ENCODE results near the gene PTH2R.

The PTH2R gene

GRCh38 chr2:208406474-208407451, at the start of gene PTH2R:
TSS of gene PTH2R (plus strand) at chr2:208406792. CDS start at chr2:208407044, 252 bp downstream.
- Mint-ChIP-seq H3K27me3 (peaks cover 56% of the 10 kb centered on the region), H3K4me3 (peak within 1 kb of the TSS; percentile 57)

GRCh38 chr2:208356846-208357574, 49.6 kb upstream of the PTH2R start:
- Mint-ChIP-seq H3K4me3 (no peak overlapping the region), H3K4me1 (ENCODE audit: low read depth) (peaks cover 4% of the 10 kb centered on the region), H3K27ac (peak overlapping the region; percentile 58), H3K9me3 (ENCODE audit: low read depth) (no peaks in the 10 kb centered on the region), H3K36me3 (peaks cover 15% of the 10 kb centered on the region), H3K27me3 (no peaks in the 10 kb centered on the region)

More at GRCh38 chr2:208406474-208407451, at the start of gene PTH2R:
- Mint-ChIP-seq H3K9me3 (ENCODE audit: low read depth) (no peaks in the 10 kb centered on the region), H3K4me1 (ENCODE audit: low read depth) (peaks cover 10% of the 10 kb centered on the region), H3K27ac (no peak within 1 kb of the TSS), H3K36me3 (no peaks in the 10 kb centered on the region)

DNA sequence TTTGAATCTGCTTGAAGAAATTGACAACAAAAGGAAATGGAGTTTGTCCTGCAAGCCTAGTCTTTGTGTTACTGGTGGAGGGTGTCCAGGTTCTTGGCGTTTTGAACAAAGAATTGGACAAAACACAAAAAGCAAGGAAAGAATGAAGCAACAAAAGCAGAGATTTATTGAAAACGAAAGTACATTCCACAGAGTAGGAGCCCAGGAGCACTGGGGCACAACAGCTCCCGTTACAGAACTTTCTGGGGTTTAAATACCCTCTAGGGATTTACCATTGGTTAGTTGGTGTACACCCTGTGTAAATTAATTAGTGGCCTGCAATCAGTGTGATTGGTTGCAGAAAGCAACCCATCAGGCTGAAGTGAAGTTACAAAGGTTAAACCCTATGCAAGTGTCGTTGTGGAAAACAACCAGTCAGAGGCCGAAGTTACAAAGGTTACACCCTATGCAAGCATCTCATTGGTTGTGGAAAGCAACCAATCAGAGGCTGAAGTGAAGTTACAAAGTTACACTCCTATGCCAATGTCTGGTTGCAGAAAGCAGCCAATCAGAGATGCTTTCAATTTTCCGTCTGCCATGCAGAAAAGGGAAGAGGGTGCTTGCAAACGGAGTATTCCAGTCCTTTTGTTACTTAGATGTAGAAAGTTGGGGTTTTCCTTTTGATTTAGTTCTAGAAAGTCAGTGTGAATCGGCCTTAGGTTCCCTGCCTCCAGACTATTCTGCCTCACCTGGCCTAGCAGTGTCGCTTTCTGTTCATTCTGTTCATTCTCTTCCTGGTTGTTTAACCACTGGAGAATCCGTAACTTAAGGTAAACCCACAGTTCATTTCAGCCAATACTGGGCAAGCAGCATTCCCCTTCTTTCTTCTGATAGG, 47.6 kb upstream of the PTH2R start:
- Mint-ChIP-seq H3K36me3 (peaks cover 10% of the 10 kb centered on the region), H3K27me3 (no peaks in the 10 kb centered on the region), H3K4me3 (no peak overlapping the region), H3K4me1 (ENCODE audit: low read depth) (peaks cover 5% of the 10 kb centered on the region), H3K9me3 (ENCODE audit: low read depth) (no peaks in the 10 kb centered on the region), H3K27ac (no peak overlapping the region)

- no peak overlapping the region for H3K27ac Mint-ChIP-seq
These were observed 47.0 kb upstream of the PTH2R start for GRCh38 chr2:208359632-208359986.

GRCh38 chr2:208360259-208361076, 46.1 kb upstream of the PTH2R start:
- Mint-ChIP-seq H3K27ac (no peak overlapping the region), H3K36me3 (peaks cover 16% of the 10 kb centered on the region), H3K4me3 (no peak overlapping the region), H3K9me3 (ENCODE audit: low read depth) (peaks cover 9% of the 10 kb centered on the region), H3K4me1 (ENCODE audit: low read depth) (peaks cover 5% of the 10 kb centered on the region), H3K27me3 (no peaks in the 10 kb centered on the region)

More at GRCh38 chr2:208359632-208359986, 47.0 kb upstream of the PTH2R start:
- Mint-ChIP-seq H3K4me1 (ENCODE audit: low read depth) (peaks cover 5% of the 10 kb centered on the region), H3K9me3 (ENCODE audit: low read depth) (peaks cover 5% of the 10 kb centered on the region), H3K36me3 (peaks cover 12% of the 10 kb centered on the region), H3K4me3 (no peak overlapping the region), H3K27me3 (no peaks in the 10 kb centered on the region)

DNA sequence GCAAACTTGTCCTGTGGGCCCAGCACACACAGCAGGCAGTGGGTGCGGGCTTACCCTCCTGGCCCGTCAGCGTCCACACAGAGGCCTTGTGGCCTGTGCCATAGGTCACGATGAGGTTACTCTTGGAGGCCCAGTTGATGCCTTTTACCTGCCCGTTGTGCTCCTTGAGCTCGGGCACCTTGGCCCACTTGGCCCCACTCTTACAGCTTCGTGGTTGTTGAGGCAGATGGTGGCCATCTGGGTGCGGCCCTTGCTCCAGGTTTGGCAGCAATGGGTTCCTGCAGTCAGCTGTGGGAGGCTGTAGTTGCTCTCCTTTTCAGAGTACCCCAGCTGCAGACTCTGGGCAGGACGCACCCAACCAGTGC, 45.5 kb upstream of the PTH2R start:
- Mint-ChIP-seq H3K9me3 (ENCODE audit: low read depth) (peaks cover 9% of the 10 kb centered on the region), H3K4me3 (no peak overlapping the region), H3K27ac (no peak overlapping the region), H3K27me3 (no peaks in the 10 kb centered on the region), H3K36me3 (peaks cover 17% of the 10 kb centered on the region), H3K4me1 (ENCODE audit: low read depth) (peaks cover 5% of the 10 kb centered on the region)

GRCh38 chr2:208363485-208363884, 43.1 kb upstream of the PTH2R start:
- no peak overlapping the region for H3K4me3 Mint-ChIP-seq
- H3K36me3 Mint-ChIP-seq: peaks cover 19% of the 10 kb centered on the region
- H3K4me1 Mint-ChIP-seq (ENCODE audit: low read depth): peaks cover 1% of the 10 kb centered on the region
- H3K9me3 Mint-ChIP-seq (ENCODE audit: low read depth): peaks cover 9% of the 10 kb centered on the region
- no peak overlapping the region for H3K27ac Mint-ChIP-seq
- no peaks in the 10 kb centered on the region for H3K27me3 Mint-ChIP-seq

GRCh38 chr2:208366215-208367127, 40.1 kb upstream of the PTH2R start:
- peaks cover 13% of the 10 kb centered on the region for H3K36me3 Mint-ChIP-seq
- H3K27ac Mint-ChIP-seq: no peak overlapping the region
- peaks cover 9% of the 10 kb centered on the region for H3K9me3 Mint-ChIP-seq (ENCODE audit: low read depth)
- no peaks in the 10 kb centered on the region for H3K27me3 Mint-ChIP-seq
- peaks cover 1% of the 10 kb centered on the region for H3K4me1 Mint-ChIP-seq (ENCODE audit: low read depth)
- no peak overlapping the region for H3K4me3 Mint-ChIP-seq

DNA sequence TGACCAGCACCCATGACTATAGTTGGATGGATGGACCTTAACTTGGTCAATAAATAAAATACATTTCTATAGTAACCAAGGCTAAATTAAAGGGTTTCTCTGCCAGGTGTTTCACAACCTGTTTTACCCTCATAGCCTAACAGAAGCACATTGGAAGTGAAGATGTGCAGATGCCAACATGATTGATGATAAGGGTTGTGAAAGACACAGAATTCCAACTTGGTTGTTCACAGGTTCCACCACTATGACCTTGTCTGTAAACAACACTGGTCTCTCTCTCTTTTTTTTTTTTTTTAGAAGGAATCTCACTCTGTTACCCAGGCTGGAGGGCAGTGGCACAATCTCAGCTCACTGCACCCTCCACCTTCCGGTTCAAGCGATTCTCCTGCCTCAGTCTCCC, 37.5 kb upstream of the PTH2R start:
- H3K36me3 Mint-ChIP-seq: peaks cover 12% of the 10 kb centered on the region
- H3K27me3 Mint-ChIP-seq: no peaks in the 10 kb centered on the region
- no peaks in the 10 kb centered on the region for H3K4me1 Mint-ChIP-seq (ENCODE audit: low read depth)
- H3K9me3 Mint-ChIP-seq (ENCODE audit: low read depth): peaks cover 9% of the 10 kb centered on the region
- H3K4me3 Mint-ChIP-seq: no peak overlapping the region
- H3K27ac Mint-ChIP-seq: no peak overlapping the region

GRCh38 chr2:208370881-208371633, 35.5 kb upstream of the PTH2R start:
- Mint-ChIP-seq H3K27me3 (no peaks in the 10 kb centered on the region), H3K36me3 (peaks cover 2% of the 10 kb centered on the region), H3K4me3 (no peak overlapping the region), H3K27ac (no peak overlapping the region), H3K4me1 (ENCODE audit: low read depth) (no peaks in the 10 kb centered on the region), H3K9me3 (ENCODE audit: low read depth) (no peaks in the 10 kb centered on the region)

GRCh38 chr2:208371634-208371935, 35.0 kb upstream of the PTH2R start:
- Mint-ChIP-seq H3K9me3 (ENCODE audit: low read depth) (no peaks in the 10 kb centered on the region), H3K27me3 (no peaks in the 10 kb centered on the region), H3K4me1 (ENCODE audit: low read depth) (no peaks in the 10 kb centered on the region), H3K36me3 (no peaks in the 10 kb centered on the region), H3K4me3 (no peak overlapping the region), H3K27ac (no peak overlapping the region)

DNA sequence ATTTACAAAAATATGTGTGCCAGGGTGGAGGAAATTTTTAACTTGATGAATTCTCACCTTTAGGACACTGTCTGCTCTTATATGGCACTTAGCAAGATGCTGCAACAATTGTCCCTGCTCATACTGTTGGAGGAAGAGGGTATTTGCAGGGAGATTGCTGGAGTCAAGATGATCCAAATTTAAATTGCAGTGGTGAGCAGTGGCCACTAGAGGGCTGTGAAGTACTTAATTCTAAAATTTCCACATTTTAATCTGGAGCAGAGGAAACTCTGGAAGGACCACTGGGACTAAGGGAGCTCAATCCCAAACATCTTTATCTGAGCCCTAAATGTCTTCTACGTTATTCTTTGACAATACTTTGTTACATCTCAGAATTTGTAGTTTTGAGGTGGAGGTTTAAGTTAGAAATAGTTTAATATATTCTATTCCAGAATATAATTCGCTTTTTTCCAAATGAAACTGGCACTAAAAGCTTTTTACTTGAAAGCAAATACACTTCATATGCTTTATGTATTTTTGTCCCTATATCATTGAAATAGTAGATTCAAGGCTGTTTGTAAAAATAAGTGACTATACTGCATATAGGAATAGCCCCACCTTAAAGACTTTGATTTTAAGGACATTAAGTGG, 33.0 kb upstream of the PTH2R start:
- H3K36me3 Mint-ChIP-seq: no peaks in the 10 kb centered on the region
- no peaks in the 10 kb centered on the region for H3K9me3 Mint-ChIP-seq (ENCODE audit: low read depth)
- no peak overlapping the region for H3K4me3 Mint-ChIP-seq
- no peak overlapping the region for H3K27ac Mint-ChIP-seq
- peaks cover 3% of the 10 kb centered on the region for H3K27me3 Mint-ChIP-seq
- no peaks in the 10 kb centered on the region for H3K4me1 Mint-ChIP-seq (ENCODE audit: low read depth)
